Measurements from ENCODE around the gene DLG3. TPM values are rescaled to one million over a fixed set of nuclear protein-coding genes. Genes with fewer than 3 reads are reported as not detected.
"Not testable (repeated sequence)": the region's sequence is repeated elsewhere in the genome, so short reads cannot be mapped to it uniquely, and the experiment has no call there.

Gene DLG3
- total RNA-seq, 1 experiment from 2014 or later = 48.4 TPM

GRCh38 chrX:70398899-70399298 lies 45.7 kb upstream of the DLG3 start (continued):
- TF ChIP-seq FOSL1 (IDR thresholded peaks at IDR 0.05; ENCODE audit: low read depth) (no peak), SIN3A (IDR thresholded peaks at IDR 0.05; ENCODE audit: low read depth) (no peak), RAD21 (IDR thresholded peaks at IDR 0.05; ENCODE audit: low read depth) (no peak), JUND (IDR thresholded peaks at IDR 0.05) (no peak)

- H4K20me1 ChIP-seq (ENCODE audit: insufficient read depth); H3K9me3 ChIP-seq (ENCODE audit: control insufficient read depth in 1 of 2, insufficient read depth in 1 of 2, low read depth in 1 of 2, low read length in 2 of 2); H3K9me2 ChIP-seq (ENCODE audit: insufficient read depth); ATAC-seq; H3K9ac ChIP-seq (ENCODE audit: low read length); POLR2A ChIA-PET; BruUV-seq (replicated peaks); DNase-seq (ENCODE audit: low read depth, low spot score); RAD21 ChIA-PET (ENCODE audit: low non-redundant PET in 1 of 2, low total read pairs in 2 of 2, uncharacterized antibody in 2 of 2, unreplicated experiment in 2 of 2); H3K4me3 ChIP-seq (replicated peaks in 1 of 2; ENCODE audit: low read depth in 1 of 2, low read length in 2 of 2); H3K4me1 ChIP-seq (ENCODE audit: control insufficient read depth in 1 of 2, insufficient read depth in 2 of 2, low read length in 2 of 2); H3K79me2 ChIP-seq (ENCODE audit: insufficient read depth, low read length); H3K27me3 ChIP-seq (ENCODE audit: insufficient read depth, low read length); H2AFZ ChIP-seq (ENCODE audit: low read depth, low read length, poor library complexity, severe bottlenecking); CTCF ChIA-PET; H3K27ac ChIP-seq (ENCODE audit: low read depth, low read length); H3K4me2 ChIP-seq (ENCODE audit: low read length); intact Hi-C loops (cut with micrococcal nuclease): not testable (repeated sequence)
- H3K36me3 ChIP-seq (ENCODE audit: control insufficient read depth in 1 of 2, insufficient read depth in 2 of 2, low read length in 2 of 2) = peaks cover 5 to 16% of the 10 kb centered on the region in 2 experiments; a peak in 3 of 4 replicates
These were observed 44.5 kb upstream of the DLG3 start for GRCh38 chrX:70400181-70400580.

GRCh38 chrX:70402721-70403120 lies 41.9 kb upstream of the DLG3 start:
- H3K9me2 ChIP-seq (ENCODE audit: insufficient read depth) = no peaks in the 10 kb centered on the region
- no peak overlapping the region for H3K9ac ChIP-seq (ENCODE audit: low read length)
- BruUV-seq (replicated peaks) = no TSS peak
- no peaks in the 10 kb centered on the region for H4K20me1 ChIP-seq (ENCODE audit: insufficient read depth)
- no peaks in the 10 kb centered on the region for H3K79me2 ChIP-seq (ENCODE audit: insufficient read depth, low read length)
- no peak overlapping the region for H3K4me3 ChIP-seq (replicated peaks in 1 of 2; ENCODE audit: low read depth in 1 of 2, low read length in 2 of 2)
- intact Hi-C loops (cut with micrococcal nuclease) = no loop called here
- H2AFZ ChIP-seq (ENCODE audit: low read depth, low read length, poor library complexity, severe bottlenecking) = no peak overlapping the region
- POLR2A ChIA-PET = no interaction called here
- no peaks in the 10 kb centered on the region for H3K9me3 ChIP-seq (ENCODE audit: control insufficient read depth in 1 of 2, insufficient read depth in 1 of 2, low read depth in 1 of 2, low read length in 2 of 2)
- no peak overlapping the region for H3K4me2 ChIP-seq (ENCODE audit: low read length)
- RAD21 ChIA-PET (ENCODE audit: low non-redundant PET in 1 of 2, low total read pairs in 2 of 2, uncharacterized antibody in 2 of 2, unreplicated experiment in 2 of 2) = interaction anchor here in 1 of 2 experiments (0.6 kb wide), 1 partner anchor 32 kb away, joined by 4 read pairs; no protein-coding TSS in a partner anchor
- no peak overlapping the region for H3K27ac ChIP-seq (ENCODE audit: low read depth, low read length)
- no peak for TF ChIP-seq RAD21 (IDR thresholded peaks at IDR 0.05; ENCODE audit: low read depth)
- TF ChIP-seq CBX3 (IDR thresholded peaks at IDR 0.05; ENCODE audit: low read depth) = no peak
- TF ChIP-seq ZBTB33 (IDR thresholded peaks at IDR 0.05; ENCODE audit: extremely low read depth, insufficient replicate concordance, low read length) = no peak
- no peak for TF ChIP-seq ZNF274 (IDR thresholded peaks at IDR 0.05; ENCODE audit: low read depth, low read length)
- ATAC-seq = no peak
- H3K4me1 ChIP-seq (ENCODE audit: control insufficient read depth in 1 of 2, insufficient read depth in 2 of 2, low read length in 2 of 2) = no peaks in the 10 kb centered on the region
- CTCF ChIA-PET = no interaction called here
- H3K36me3 ChIP-seq (ENCODE audit: control insufficient read depth in 1 of 2, insufficient read depth in 2 of 2, low read length in 2 of 2) = peaks cover 4 to 10% of the 10 kb centered on the region in 2 experiments; a peak in 2 of 4 replicates
- H3K27me3 ChIP-seq (ENCODE audit: insufficient read depth, low read length) = no peaks in the 10 kb centered on the region
- DNase-seq (ENCODE audit: low read depth, low spot score) = no peak
